ENCODE results near the gene RIPOR2.

Gene RIPOR2

GRCh38 chr6:24910961-24911725, 24.6 kb downstream of the RIPOR2 start:
- Histone ChIP-seq H2BK120ac (ENCODE audit: low read depth, low read length) (no peak overlapping the region), H2BK15ac (replicated peaks; ENCODE audit: low read depth) (no peak overlapping the region), H3K79me1 (ENCODE audit: low read length) (no peaks in the 10 kb centered on the region), H3K56ac (ENCODE audit: low read length) (peak overlapping the region; percentile 69), H3K23ac (ENCODE audit: low read length) (no peak overlapping the region), H3K9ac (ENCODE audit: low read length) (peak overlapping the region; percentile 39), H3K27ac (ENCODE audit: low read depth, low read length) (no peak overlapping the region), H3K36me3 (ENCODE audit: control insufficient read depth, insufficient read depth, low read length) (no peaks in the 10 kb centered on the region), H3K4me2 (ENCODE audit: low read length) (peak overlapping the region; percentile 89), H4K8ac (ENCODE audit: low read depth, low read length) (no peak overlapping the region), H3K27me3 (ENCODE audit: insufficient read depth, low read length, poor library complexity) (no peaks in the 10 kb centered on the region), H3K4me3 (ENCODE audit: low read length) (peak overlapping the region; percentile 37), H3K79me2 (ENCODE audit: control insufficient read depth, insufficient read depth, low read length) (no peaks in the 10 kb centered on the region), H3K4me1 (ENCODE audit: control insufficient read depth, low read depth, low read length) (no peaks in the 10 kb centered on the region), H4K5ac (ENCODE audit: low read length) (no peak overlapping the region), H2BK5ac (ENCODE audit: low read length) (no peak overlapping the region), H3K18ac (ENCODE audit: low read length) (peak overlapping the region; percentile 16), H3K4ac (ENCODE audit: low read depth, low read length) (no peak overlapping the region), H2AK5ac (ENCODE audit: low read length) (no peak overlapping the region)
- peak; percentile 64 for DNase-seq
- WGBS (ENCODE audit: extremely low coverage, insufficient coverage, low lambda C conversion rate) = no CpG with 5 or more reads among the region's 56 CpGs

GRCh38 chr6:24910331-24910960, 25.3 kb downstream of the RIPOR2 start:
- Histone ChIP-seq H2AK5ac (ENCODE audit: low read length) (no peak overlapping the region), H2BK120ac (ENCODE audit: low read depth, low read length) (no peak overlapping the region), H3K36me3 (ENCODE audit: control insufficient read depth, insufficient read depth, low read length) (no peaks in the 10 kb centered on the region), H3K4ac (ENCODE audit: low read depth, low read length) (no peak overlapping the region), H3K27ac (ENCODE audit: low read depth, low read length) (no peak overlapping the region), H3K4me3 (ENCODE audit: low read length) (peak overlapping the region; percentile 37), H2BK15ac (replicated peaks; ENCODE audit: low read depth) (no peak overlapping the region), H2BK5ac (ENCODE audit: low read length) (no peak overlapping the region), H3K27me3 (ENCODE audit: insufficient read depth, low read length, poor library complexity) (no peaks in the 10 kb centered on the region), H3K18ac (ENCODE audit: low read length) (peak overlapping the region; percentile 16), H3K4me1 (ENCODE audit: control insufficient read depth, low read depth, low read length) (no peaks in the 10 kb centered on the region), H3K56ac (ENCODE audit: low read length) (peak overlapping the region; percentile 25), H3K4me2 (ENCODE audit: low read length) (peak overlapping the region; percentile 89), H3K79me1 (ENCODE audit: low read length) (no peaks in the 10 kb centered on the region), H3K9ac (ENCODE audit: low read length) (peak overlapping the region; percentile 21), H4K5ac (ENCODE audit: low read length) (no peak overlapping the region), H3K23ac (ENCODE audit: low read length) (no peak overlapping the region), H3K79me2 (ENCODE audit: control insufficient read depth, insufficient read depth, low read length) (no peaks in the 10 kb centered on the region), H4K8ac (ENCODE audit: low read depth, low read length) (no peak overlapping the region)
- peak; percentile 40 for DNase-seq
- WGBS (ENCODE audit: extremely low coverage, insufficient coverage, low lambda C conversion rate) = no CpG with 5 or more reads among the region's 33 CpGs

GRCh38 chr6:24909241-24910216, 26.2 kb downstream of the RIPOR2 start:
- H3K27ac ChIP-seq (ENCODE audit: low read depth, low read length) = no peak overlapping the region
- no CpG with 5 or more reads among the region's 20 CpGs for WGBS (ENCODE audit: extremely low coverage, insufficient coverage, low lambda C conversion rate)

GRCh38 chr6:24908650-24909035, 27.1 kb downstream of the RIPOR2 start:
- no peak overlapping the region for H2BK15ac ChIP-seq (replicated peaks; ENCODE audit: low read depth)
- H4K5ac ChIP-seq (ENCODE audit: low read length) = no peak overlapping the region
- no peaks in the 10 kb centered on the region for H3K79me2 ChIP-seq (ENCODE audit: control insufficient read depth, insufficient read depth, low read length)
- no peaks in the 10 kb centered on the region for H3K36me3 ChIP-seq (ENCODE audit: control insufficient read depth, insufficient read depth, low read length)
- no peak overlapping the region for H3K56ac ChIP-seq (ENCODE audit: low read length)
- H2AK5ac ChIP-seq (ENCODE audit: low read length) = no peak overlapping the region
- no peak overlapping the region for H3K18ac ChIP-seq (ENCODE audit: low read length)
- H3K79me1 ChIP-seq (ENCODE audit: low read length) = no peaks in the 10 kb centered on the region
- H3K9ac ChIP-seq (ENCODE audit: low read length) = no peak overlapping the region
- H3K23ac ChIP-seq (ENCODE audit: low read length) = no peak overlapping the region
- H3K27me3 ChIP-seq (ENCODE audit: insufficient read depth, low read length, poor library complexity) = no peaks in the 10 kb centered on the region
- H3K4me3 ChIP-seq (ENCODE audit: low read length) = no peak overlapping the region
- no peak overlapping the region for H3K4ac ChIP-seq (ENCODE audit: low read depth, low read length)
- H2BK5ac ChIP-seq (ENCODE audit: low read length) = no peak overlapping the region
- no CpG with 5 or more reads among the region's 4 CpGs for WGBS (ENCODE audit: extremely low coverage, insufficient coverage, low lambda C conversion rate)
- no peak overlapping the region for H3K27ac ChIP-seq (ENCODE audit: low read depth, low read length)
- H2BK120ac ChIP-seq (ENCODE audit: low read depth, low read length) = no peak overlapping the region
- no peak for DNase-seq
- H3K4me2 ChIP-seq (ENCODE audit: low read length) = no peak overlapping the region
- no peak overlapping the region for H4K8ac ChIP-seq (ENCODE audit: low read depth, low read length)
- H3K4me1 ChIP-seq (ENCODE audit: control insufficient read depth, low read depth, low read length) = no peaks in the 10 kb centered on the region

More at GRCh38 chr6:24909241-24910216, 26.2 kb downstream of the RIPOR2 start:
- H3K23ac ChIP-seq (ENCODE audit: low read length) = no peak overlapping the region
- no peaks in the 10 kb centered on the region for H3K4me1 ChIP-seq (ENCODE audit: control insufficient read depth, low read depth, low read length)
- H2AK5ac ChIP-seq (ENCODE audit: low read length) = no peak overlapping the region
- no peak overlapping the region for H4K8ac ChIP-seq (ENCODE audit: low read depth, low read length)
- H3K18ac ChIP-seq (ENCODE audit: low read length) = no peak overlapping the region
- DNase-seq = peak; percentile 36
- no peak overlapping the region for H2BK120ac ChIP-seq (ENCODE audit: low read depth, low read length)
- no peak overlapping the region for H3K4me3 ChIP-seq (ENCODE audit: low read length)
- H3K4me2 ChIP-seq (ENCODE audit: low read length) = peak overlapping the region; percentile 89
- H3K56ac ChIP-seq (ENCODE audit: low read length) = no peak overlapping the region
- no peak overlapping the region for H2BK5ac ChIP-seq (ENCODE audit: low read length)
- H2BK15ac ChIP-seq (replicated peaks; ENCODE audit: low read depth) = no peak overlapping the region
- no peaks in the 10 kb centered on the region for H3K79me2 ChIP-seq (ENCODE audit: control insufficient read depth, insufficient read depth, low read length)
- H4K5ac ChIP-seq (ENCODE audit: low read length) = no peak overlapping the region
- no peak overlapping the region for H3K9ac ChIP-seq (ENCODE audit: low read length)
- no peaks in the 10 kb centered on the region for H3K79me1 ChIP-seq (ENCODE audit: low read length)
- no peaks in the 10 kb centered on the region for H3K36me3 ChIP-seq (ENCODE audit: control insufficient read depth, insufficient read depth, low read length)
- H3K4ac ChIP-seq (ENCODE audit: low read depth, low read length) = no peak overlapping the region
- H3K27me3 ChIP-seq (ENCODE audit: insufficient read depth, low read length, poor library complexity) = no peaks in the 10 kb centered on the region

GRCh38 chr6:24907919-24908649, 27.7 kb downstream of the RIPOR2 start:
- H3K27ac ChIP-seq (ENCODE audit: low read depth, low read length) = no peak overlapping the region
- no peak overlapping the region for H3K4ac ChIP-seq (ENCODE audit: low read depth, low read length)
- no CpG with 5 or more reads among the region's 4 CpGs for WGBS (ENCODE audit: extremely low coverage, insufficient coverage, low lambda C conversion rate)
- H2BK5ac ChIP-seq (ENCODE audit: low read length) = no peak overlapping the region
- no peak overlapping the region for H2BK15ac ChIP-seq (replicated peaks; ENCODE audit: low read depth)
- H3K79me1 ChIP-seq (ENCODE audit: low read length) = no peaks in the 10 kb centered on the region
- H3K4me3 ChIP-seq (ENCODE audit: low read length) = no peak overlapping the region
- H3K27me3 ChIP-seq (ENCODE audit: insufficient read depth, low read length, poor library complexity) = no peaks in the 10 kb centered on the region
- H3K36me3 ChIP-seq (ENCODE audit: control insufficient read depth, insufficient read depth, low read length) = no peaks in the 10 kb centered on the region
- no peak for DNase-seq
- no peaks in the 10 kb centered on the region for H3K79me2 ChIP-seq (ENCODE audit: control insufficient read depth, insufficient read depth, low read length)
- H3K9ac ChIP-seq (ENCODE audit: low read length) = no peak overlapping the region
- no peak overlapping the region for H4K5ac ChIP-seq (ENCODE audit: low read length)
- no peak overlapping the region for H2AK5ac ChIP-seq (ENCODE audit: low read length)
- no peak overlapping the region for H3K18ac ChIP-seq (ENCODE audit: low read length)
- no peak overlapping the region for H3K4me2 ChIP-seq (ENCODE audit: low read length)
- H2BK120ac ChIP-seq (ENCODE audit: low read depth, low read length) = no peak overlapping the region
- H3K4me1 ChIP-seq (ENCODE audit: control insufficient read depth, low read depth, low read length) = no peaks in the 10 kb centered on the region
- no peak overlapping the region for H3K56ac ChIP-seq (ENCODE audit: low read length)
- H3K23ac ChIP-seq (ENCODE audit: low read length) = no peak overlapping the region
- H4K8ac ChIP-seq (ENCODE audit: low read depth, low read length) = no peak overlapping the region

Measured in mesendoderm (in vitro differentiated cells).